Activated naive CD4-positive, alpha-beta T cell treated with anti-CD3 and anti-CD28 coated beads, Interleukin-2, amount 50 U/mL, for 72 hours (primary cell): ENCODE data around the gene SLC8B1. TPM values are rescaled to one million over a fixed set of nuclear protein-coding genes. Genes with fewer than 3 reads are reported as not detected.

ENCODE experiments used
- ATAC-seq, 2 donors: fragments of 150-1000 bp; cut with Tn5 transposase; 2 replicates each; pipeline ENCODE4 v1.10.0; 2021; ENCODE audit warnings: mild to moderate bottlenecking in 2 of 2, moderate library complexity in 2 of 2
- DNase-seq, 2 donors: peaks; one replicate each; pipeline ENCODE4 v3.0.0; 2021 to 2022; ENCODE audit warnings: low spot score in 2 of 2
- H3K27ac Mint-ChIP-seq, 2 donors: one replicate each; pipeline ENCODE4 v1.8.0; 2022; ENCODE audit warnings: mild to moderate bottlenecking in 2 of 2, mixed read lengths in 2 of 2
- H3K36me3 Mint-ChIP-seq, 2 donors: one replicate each; pipeline ENCODE4 v1.8.0; 2022; ENCODE audit warnings: mixed read lengths in 2 of 2
- H3K9me3 Mint-ChIP-seq, 2 donors: one replicate each; pipeline ENCODE4 v1.8.0; 2022; ENCODE audit warnings: mixed read lengths in 2 of 2
- total RNA-seq, 2 donors: library from RNA; stranded (reverse); gene quantifications; one replicate each; pipeline ENCODE4 v1.2.3, GENCODE V29; 2022

Gene SLC8B1
- total RNA-seq, 2 donors from 2014 or later: 24.2 to 28.5 TPM

DNA sequence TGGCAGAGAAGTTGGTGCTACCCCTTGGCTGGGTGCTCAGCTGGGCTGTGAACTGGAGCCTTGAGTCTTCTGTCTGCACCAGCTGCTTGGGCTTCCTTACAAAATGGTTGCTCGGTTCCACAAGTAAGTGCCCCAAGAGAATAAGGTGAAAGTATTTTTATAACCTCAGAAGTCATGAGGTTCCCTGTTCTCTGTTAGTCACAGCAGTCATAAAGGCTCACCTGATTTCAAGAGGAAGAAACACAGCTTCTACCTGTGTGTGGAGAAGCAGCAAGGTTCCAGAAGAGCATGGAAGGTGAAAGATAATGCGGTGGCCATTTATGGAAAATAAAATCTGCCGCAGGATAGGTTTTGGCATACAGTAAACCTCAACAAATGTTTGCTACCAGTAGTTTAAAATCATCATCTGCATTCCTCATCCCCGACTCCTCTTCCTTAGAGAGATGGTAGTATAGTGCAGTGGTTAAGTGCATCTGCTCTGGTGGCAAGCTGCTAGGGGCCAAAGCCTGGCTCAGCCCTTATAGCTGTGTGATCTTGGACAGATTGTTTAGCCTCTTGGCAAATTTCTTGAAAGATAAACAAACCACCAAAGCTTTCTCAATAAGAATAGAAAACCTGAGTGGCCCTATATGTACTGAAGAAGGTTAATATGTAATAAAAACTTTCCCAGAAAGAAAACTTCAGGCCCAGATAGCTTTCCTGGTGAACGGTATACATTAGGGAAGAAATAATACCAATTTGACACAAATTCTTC lies 81.2 kb downstream of the SLC8B1 start:
- no peak overlapping the region for H3K27ac Mint-ChIP-seq

GRCh38 chr12:113252494-113252893 lies 82.4 kb downstream of the SLC8B1 start:
- no peak for DNase-seq
- Mint-ChIP-seq H3K27ac (no peak overlapping the region), H3K9me3 (peaks cover 3 to 5% of the 10 kb centered on the region in 2 donors), H3K36me3 (peaks cover 31 to 40% of the 10 kb centered on the region in 2 donors)
- no peak for ATAC-seq

More for the DNA sequence above, 81.2 kb downstream of the SLC8B1 start:
- ATAC-seq (no peak), DNase-seq (no peak)
- Mint-ChIP-seq H3K9me3 (peaks cover 3 to 5% of the 10 kb centered on the region in 2 donors), H3K36me3 (peaks cover 25 to 40% of the 10 kb centered on the region in 2 donors)

GRCh38 chr12:113251404-113252070 lies 83.4 kb downstream of the SLC8B1 start:
- peak overlapping the region in 1 of 2 donors; percentile 84 for H3K27ac Mint-ChIP-seq
- ATAC-seq (no peak), DNase-seq (no peak)
- H3K9me3 Mint-ChIP-seq: peaks cover 3 to 5% of the 10 kb centered on the region in 2 donors
- peaks cover 31 to 41% of the 10 kb centered on the region in 2 donors for H3K36me3 Mint-ChIP-seq

GRCh38 chr12:113250045-113250444 lies 84.9 kb downstream of the SLC8B1 start:
- no peak for DNase-seq
- peaks cover 3 to 5% of the 10 kb centered on the region in 2 donors for H3K9me3 Mint-ChIP-seq
- H3K36me3 Mint-ChIP-seq: peaks cover 31 to 47% of the 10 kb centered on the region in 2 donors
- no peak for ATAC-seq
- H3K27ac Mint-ChIP-seq: no peak overlapping the region

DNA sequence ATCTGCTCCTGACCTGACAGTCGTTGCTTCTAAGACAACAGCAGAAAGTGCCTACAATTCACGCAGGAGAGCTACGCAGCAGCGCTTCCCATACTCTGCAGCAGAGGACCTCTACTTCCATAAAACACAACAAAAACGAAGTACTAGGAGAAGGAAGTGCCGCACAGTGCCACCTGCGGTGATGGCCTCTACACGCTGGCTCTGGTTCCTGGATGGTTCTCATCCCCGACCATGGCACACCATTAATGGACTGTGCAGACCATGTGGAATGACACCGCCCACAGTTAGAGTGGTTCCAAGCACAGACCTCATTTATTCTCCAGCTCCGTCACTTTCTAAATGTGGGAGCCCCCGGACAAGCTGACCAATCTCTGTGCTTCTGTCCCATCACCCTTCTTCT lies 85.4 kb downstream of the SLC8B1 start:
- Mint-ChIP-seq H3K9me3 (peaks cover 3 to 5% of the 10 kb centered on the region in 2 donors), H3K36me3 (peaks cover 31 to 42% of the 10 kb centered on the region in 2 donors), H3K27ac (no peak overlapping the region)
- no peak for DNase-seq
- no peak for ATAC-seq

DNA sequence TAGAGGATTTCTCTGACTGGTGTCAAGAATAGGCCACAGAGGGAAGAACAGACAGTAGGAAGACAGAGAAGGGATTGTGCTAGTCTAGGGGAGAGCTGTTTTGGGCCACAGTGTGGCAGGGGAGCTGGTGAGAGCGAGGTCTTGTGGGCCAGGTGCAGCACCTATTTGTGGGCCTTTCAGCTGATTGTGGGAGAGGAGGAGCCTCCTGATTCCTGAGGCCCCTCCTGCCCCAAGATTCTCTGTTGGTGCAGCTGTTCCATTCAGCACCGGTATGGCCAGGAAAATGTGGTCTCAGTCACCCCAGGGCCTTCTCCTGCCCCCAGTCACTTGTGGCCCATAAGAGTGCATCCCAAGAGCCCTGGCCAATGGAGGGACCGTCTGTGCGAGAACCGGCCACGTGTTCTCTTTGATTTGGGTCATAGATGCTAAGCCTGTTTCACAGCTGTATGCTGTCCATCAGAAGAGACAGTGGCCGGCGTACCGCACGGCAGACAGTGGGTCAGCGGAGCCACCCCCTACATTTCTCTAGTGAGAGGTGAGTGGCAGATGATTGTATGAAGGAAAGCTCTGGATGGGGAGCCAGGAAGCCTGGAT lies 86.0 kb downstream of the SLC8B1 start:
- ATAC-seq (no peak), DNase-seq (no peak)
- Mint-ChIP-seq H3K27ac (peak overlapping the region in 1 of 2 donors; percentile 60), H3K9me3 (peaks cover 3 to 5% of the 10 kb centered on the region in 2 donors), H3K36me3 (peaks cover 29 to 36% of the 10 kb centered on the region in 2 donors)

Other genes with a start within 250 kb of the SLC8B1 start
- gene RASAL1, start 199.3 kb downstream of the SLC8B1 start, total RNA-seq: 10 to 100 TPM in 1 of 2 donors, 1 to 10 TPM in 1; 9.8 to 15.1 TPM
- gene CFAP73, start 185.4 kb downstream of the SLC8B1 start, total RNA-seq: under 1 TPM; 0.45 to 0.98 TPM
- 10 to 100 TPM; 77.3 to 96.2 TPM for gene DDX54, start 149.6 kb downstream of the SLC8B1 start, total RNA-seq
- gene RITA1, start 149.4 kb downstream of the SLC8B1 start, total RNA-seq: 10 to 100 TPM; 15.8 to 26.3 TPM
- gene TPCN1, start 113.6 kb downstream of the SLC8B1 start, total RNA-seq: 100 to 1,000 TPM in 1 of 2 donors, 10 to 100 TPM in 1; 54.7 to 111 TPM
- gene PLBD2, start 23.5 kb upstream of the SLC8B1 start, total RNA-seq: 10 to 100 TPM; 14.7 to 14.9 TPM
- gene SDS, start 68.8 kb upstream of the SLC8B1 start, total RNA-seq: not detected
- 1 to 10 TPM in 1 of 2 donors, not detected in 1; 2.9 TPM for gene SDSL, start 87.3 kb upstream of the SLC8B1 start, total RNA-seq
- gene LHX5, start 136.8 kb upstream of the SLC8B1 start, total RNA-seq: not detected